ENCODE data around the gene SPEN.

Gene SPEN

GRCh38 chr1:15881961-15882360, 34.5 kb downstream of the SPEN start:
- no peaks in the 10 kb centered on the region for H3K9me3 ChIP-seq (ENCODE audit: insufficient read depth, low read length, severe bottlenecking)
- no peak overlapping the region for H3K4me2 ChIP-seq (ENCODE audit: insufficient read depth, low read length)
- H2AFZ ChIP-seq (ENCODE audit: low read depth, low read length), result no peak overlapping the region
- no peak for TF ChIP-seq EZH2 (IDR thresholded peaks at IDR 0.05; ENCODE audit: borderline replicate concordance, low read depth, low read length, severe bottlenecking)
- no peak for TF ChIP-seq CTCF (IDR thresholded peaks at IDR 0.05; ENCODE audit: borderline replicate concordance, extremely low read depth, low read length, poor library complexity, severe bottlenecking)
- DNase-seq (no peak), ATAC-seq (ENCODE audit: insufficient read depth, low read depth) (no peak)
- H4K20me1 ChIP-seq (ENCODE audit: insufficient read depth, low read length), result peaks cover 88% of the 10 kb centered on the region
- H3K27me3 ChIP-seq (ENCODE audit: insufficient read depth, low read length, poor library complexity), result no peaks in the 10 kb centered on the region
- H3K36me3 ChIP-seq (ENCODE audit: insufficient read depth, low read length), result peaks cover 72% of the 10 kb centered on the region
- H3K79me2 ChIP-seq (ENCODE audit: insufficient read depth, low read length), result peaks cover 100% of the 10 kb centered on the region
- no peak overlapping the region for H3K9ac ChIP-seq (ENCODE audit: low read depth, low read length)
- H3K4me3 ChIP-seq (ENCODE audit: low read depth in 1 of 2, low read length in 2 of 2), result no peak overlapping the region
- H3K4me1 ChIP-seq (ENCODE audit: insufficient read depth, low read length), result no peaks in the 10 kb centered on the region
- H3K27ac ChIP-seq (ENCODE audit: low read length), result no peak overlapping the region

- 0 out of 3 replicates have a peak, but pooled peaks have one; percentile 17 for ATAC-seq (ENCODE audit: insufficient read depth, low read depth)
- peaks cover 100% of the 10 kb centered on the region for H3K79me2 ChIP-seq (ENCODE audit: insufficient read depth, low read length)
- no peak overlapping the region for H3K4me2 ChIP-seq (ENCODE audit: insufficient read depth, low read length)
- H3K27ac ChIP-seq (ENCODE audit: low read length), result no peak overlapping the region
- DNase-seq, result no peak
- H3K4me3 ChIP-seq (ENCODE audit: low read depth in 1 of 2, low read length in 2 of 2), result no peak overlapping the region
- H3K36me3 ChIP-seq (ENCODE audit: insufficient read depth, low read length), result peaks cover 73% of the 10 kb centered on the region
- no peaks in the 10 kb centered on the region for H3K4me1 ChIP-seq (ENCODE audit: insufficient read depth, low read length)
- no peaks in the 10 kb centered on the region for H3K27me3 ChIP-seq (ENCODE audit: insufficient read depth, low read length, poor library complexity)
- no peak overlapping the region for H3K9ac ChIP-seq (ENCODE audit: low read depth, low read length)
- peaks cover 88% of the 10 kb centered on the region for H4K20me1 ChIP-seq (ENCODE audit: insufficient read depth, low read length)
- H2AFZ ChIP-seq (ENCODE audit: low read depth, low read length), result no peak overlapping the region
- H3K9me3 ChIP-seq (ENCODE audit: insufficient read depth, low read length, severe bottlenecking), result no peaks in the 10 kb centered on the region
- no peak for TF ChIP-seq CTCF (IDR thresholded peaks at IDR 0.05; ENCODE audit: borderline replicate concordance, extremely low read depth, low read length, poor library complexity, severe bottlenecking)
- no peak for TF ChIP-seq EZH2 (IDR thresholded peaks at IDR 0.05; ENCODE audit: borderline replicate concordance, low read depth, low read length, severe bottlenecking)
These were observed 35.2 kb downstream of the SPEN start for GRCh38 chr1:15882665-15883064.

- ATAC-seq (ENCODE audit: insufficient read depth, low read depth) (no peak), DNase-seq (no peak)
- Histone ChIP-seq H3K4me2 (ENCODE audit: insufficient read depth, low read length) (no peak overlapping the region), H2AFZ (ENCODE audit: low read depth, low read length) (no peak overlapping the region), H3K27me3 (ENCODE audit: insufficient read depth, low read length, poor library complexity) (no peaks in the 10 kb centered on the region), H3K36me3 (ENCODE audit: insufficient read depth, low read length) (peaks cover 69% of the 10 kb centered on the region), H3K9me3 (ENCODE audit: insufficient read depth, low read length, severe bottlenecking) (no peaks in the 10 kb centered on the region), H3K9ac (ENCODE audit: low read depth, low read length) (no peak overlapping the region), H4K20me1 (ENCODE audit: insufficient read depth, low read length) (peaks cover 86% of the 10 kb centered on the region), H3K79me2 (ENCODE audit: insufficient read depth, low read length) (peaks cover 100% of the 10 kb centered on the region), H3K4me1 (ENCODE audit: insufficient read depth, low read length) (no peaks in the 10 kb centered on the region), H3K27ac (ENCODE audit: low read length) (no peak overlapping the region), H3K4me3 (ENCODE audit: low read depth in 1 of 2, low read length in 2 of 2) (no peak overlapping the region)
- no peak for TF ChIP-seq CTCF (IDR thresholded peaks at IDR 0.05; ENCODE audit: borderline replicate concordance, extremely low read depth, low read length, poor library complexity, severe bottlenecking)
- no peak for TF ChIP-seq EZH2 (IDR thresholded peaks at IDR 0.05; ENCODE audit: borderline replicate concordance, low read depth, low read length, severe bottlenecking)
These were observed 35.8 kb downstream of the SPEN start for GRCh38 chr1:15883326-15883725.

- Histone ChIP-seq H3K79me2 (ENCODE audit: insufficient read depth, low read length) (peaks cover 100% of the 10 kb centered on the region), H3K9me3 (ENCODE audit: insufficient read depth, low read length, severe bottlenecking) (no peaks in the 10 kb centered on the region), H2AFZ (ENCODE audit: low read depth, low read length) (no peak overlapping the region), H4K20me1 (ENCODE audit: insufficient read depth, low read length) (peaks cover 86% of the 10 kb centered on the region), H3K4me3 (ENCODE audit: low read depth in 1 of 2, low read length in 2 of 2) (no peak overlapping the region), H3K9ac (ENCODE audit: low read depth, low read length) (no peak overlapping the region), H3K4me1 (ENCODE audit: insufficient read depth, low read length) (no peaks in the 10 kb centered on the region), H3K27me3 (ENCODE audit: insufficient read depth, low read length, poor library complexity) (no peaks in the 10 kb centered on the region), H3K4me2 (ENCODE audit: insufficient read depth, low read length) (no peak overlapping the region), H3K36me3 (ENCODE audit: insufficient read depth, low read length) (peaks cover 76% of the 10 kb centered on the region), H3K27ac (ENCODE audit: low read length) (no peak overlapping the region)
- DNase-seq (no peak), ATAC-seq (ENCODE audit: insufficient read depth, low read depth) (no peak)
- TF ChIP-seq CTCF (IDR thresholded peaks at IDR 0.05; ENCODE audit: borderline replicate concordance, extremely low read depth, low read length, poor library complexity, severe bottlenecking) (no peak), EZH2 (IDR thresholded peaks at IDR 0.05; ENCODE audit: borderline replicate concordance, low read depth, low read length, severe bottlenecking) (no peak)
These were observed 37.0 kb downstream of the SPEN start for GRCh38 chr1:15884477-15884876.
